ENCODE measurements around the gene RGMB.

RGMB gene

GRCh38 chr5:98768160-98768959, 5.1 kb upstream of the RGMB start:
- peak; percentile 70 for DNase-seq

DNA sequence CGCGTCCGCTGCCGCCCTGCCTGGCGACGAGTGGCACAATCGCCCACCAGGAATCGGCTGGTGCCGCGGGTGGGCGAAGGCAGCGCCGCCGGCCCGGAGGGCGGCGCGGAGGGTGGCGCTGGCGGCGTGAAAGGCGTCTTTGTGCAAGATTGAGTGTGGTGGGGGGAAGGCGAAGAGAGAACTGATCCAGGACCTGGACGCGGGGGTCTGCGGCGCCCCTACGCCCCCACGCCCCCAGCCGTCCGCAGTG, 4.6 kb upstream of the RGMB start:
- no peak for DNase-seq

- DNase-seq: peak; percentile 63
Observed at GRCh38 chr5:98769210-98769958, 4.1 kb upstream of the RGMB start.

GRCh38 chr5:98769959-98770208, 3.6 kb upstream of the RGMB start:
- DNase-seq: no peak

DNA sequence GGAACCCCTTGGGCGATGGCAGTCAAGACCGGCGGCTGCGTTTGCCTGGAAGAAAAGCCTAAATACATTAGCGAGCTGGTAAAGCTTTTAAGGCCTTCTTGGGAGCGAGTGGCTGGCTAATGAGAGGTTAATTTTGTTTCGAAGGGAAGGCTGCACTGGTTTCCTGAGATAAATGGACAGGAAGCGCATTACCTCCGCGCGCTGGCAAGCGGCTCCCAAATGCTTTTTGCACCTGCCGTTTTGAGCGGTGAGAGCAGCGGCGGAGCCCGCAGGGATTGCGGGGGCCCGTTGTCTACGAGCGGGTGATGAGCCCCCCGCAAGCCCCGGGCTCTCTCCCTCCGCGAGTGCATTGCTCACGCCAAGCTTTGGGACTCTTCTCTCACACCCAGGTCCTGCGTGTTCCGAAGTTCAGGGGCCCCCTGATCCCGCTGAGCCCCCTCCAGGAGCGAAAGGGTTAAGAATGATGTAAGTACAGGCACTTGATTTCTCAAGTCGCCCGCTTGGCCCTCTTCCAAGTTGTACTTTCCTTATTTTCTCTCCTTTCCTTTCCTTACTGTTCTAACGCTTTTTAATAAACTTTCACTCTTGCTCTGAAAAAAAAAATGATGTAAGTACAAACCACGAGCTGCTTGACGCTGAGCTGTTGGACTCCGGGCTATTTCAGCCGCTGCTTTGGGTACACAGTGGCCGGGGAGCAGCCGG, 3.1 kb upstream of the RGMB start:
- DNase-seq: peak; percentile 51

- DNase-seq: peak; percentile 46
Observed at GRCh38 chr5:98770911-98771322, 2.5 kb upstream of the RGMB start.

DNA sequence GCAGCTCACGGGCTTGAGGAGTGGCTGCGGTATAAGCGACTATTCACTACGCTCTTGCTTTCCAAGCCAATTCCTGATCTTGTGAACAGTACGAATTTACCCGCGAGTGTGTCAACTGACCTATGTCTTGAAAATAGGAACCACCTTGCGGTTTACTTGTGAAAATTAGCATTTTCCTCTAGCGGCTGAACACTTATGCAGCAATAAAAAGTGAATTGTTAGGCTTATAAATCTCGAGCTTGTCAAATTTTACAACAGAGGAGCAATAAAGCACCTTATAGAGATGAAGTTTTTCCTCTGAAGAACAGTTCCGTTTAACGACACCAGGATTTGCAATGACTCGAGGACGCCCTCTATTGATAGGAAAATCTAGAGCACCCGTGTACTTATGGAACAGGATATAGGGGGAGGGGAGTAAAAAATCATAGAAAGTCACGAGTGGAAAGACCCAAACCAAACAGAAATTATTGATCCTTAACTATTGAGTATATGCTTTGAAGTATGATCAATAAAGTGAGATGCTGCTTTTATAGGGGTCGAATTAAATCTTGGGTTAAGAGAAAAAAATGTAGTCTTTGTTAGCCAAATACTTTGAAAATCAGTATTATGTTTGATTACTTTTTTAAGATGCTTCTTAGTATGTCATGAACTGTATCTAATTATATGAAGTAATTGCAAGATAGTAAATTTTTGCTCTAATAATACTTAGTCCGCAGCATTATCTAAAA, 1.9 kb upstream of the RGMB start:
- peak; percentile 91 for DNase-seq

DNA sequence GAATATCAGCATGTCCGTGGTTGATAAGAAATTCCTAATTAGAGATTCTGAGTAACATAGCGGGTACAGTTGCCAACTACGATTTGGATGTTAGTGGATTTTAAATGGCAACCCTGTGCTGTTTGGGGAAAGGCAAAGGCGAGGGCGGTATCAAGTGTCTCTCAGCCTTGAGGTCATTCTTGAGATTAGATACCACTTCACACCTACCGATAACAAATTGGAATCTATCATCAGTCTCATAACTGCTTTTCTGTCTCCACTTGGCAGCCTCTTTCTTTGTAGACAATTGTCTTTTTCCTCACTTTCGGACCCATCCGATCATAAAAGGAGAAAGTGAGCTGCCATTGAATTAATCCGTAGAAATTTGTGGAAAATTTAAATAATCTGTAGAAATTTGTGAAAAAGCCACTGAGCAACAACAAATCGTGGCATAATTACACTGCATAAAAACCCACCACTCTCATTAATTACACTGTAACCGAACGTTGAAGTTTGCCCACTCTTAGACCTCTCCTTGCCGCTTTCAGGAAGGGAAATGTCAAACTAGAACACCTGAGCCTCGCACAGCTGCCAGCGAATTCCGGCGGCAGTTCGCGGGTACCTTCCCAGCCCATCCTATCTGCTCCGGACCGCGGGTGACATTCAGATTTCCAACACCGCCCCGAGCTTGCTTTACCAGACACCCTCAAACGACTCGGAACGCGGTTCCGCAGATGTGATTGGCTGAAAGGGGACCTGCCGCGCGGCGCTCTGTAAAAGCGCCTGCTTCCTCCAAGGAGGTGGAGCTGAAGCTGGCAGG, 849 bp upstream of the RGMB start:
- peak; percentile 85 for DNase-seq

GRCh38 chr5:98773214-98773463, 324 bp upstream of the RGMB start:
- no peak for DNase-seq

- peak; percentile 60 for DNase-seq
Observed at GRCh38 chr5:98774192-98775033, 950 bp downstream of the RGMB start.

- DNase-seq: peak; percentile 31
Observed at GRCh38 chr5:98775246-98776065, 2.0 kb downstream of the RGMB start.

GRCh38 chr5:98776066-98776705, 2.7 kb downstream of the RGMB start:
- peak; percentile 79 for DNase-seq

- no peak for DNase-seq
Observed at GRCh38 chr5:98777295-98777694, 3.8 kb downstream of the RGMB start.

- no peak for DNase-seq
Observed at GRCh38 chr5:98779264-98779877, 5.9 kb downstream of the RGMB start.

GRCh38 chr5:98780390-98780789, 6.9 kb downstream of the RGMB start:
- DNase-seq: no peak

DNA sequence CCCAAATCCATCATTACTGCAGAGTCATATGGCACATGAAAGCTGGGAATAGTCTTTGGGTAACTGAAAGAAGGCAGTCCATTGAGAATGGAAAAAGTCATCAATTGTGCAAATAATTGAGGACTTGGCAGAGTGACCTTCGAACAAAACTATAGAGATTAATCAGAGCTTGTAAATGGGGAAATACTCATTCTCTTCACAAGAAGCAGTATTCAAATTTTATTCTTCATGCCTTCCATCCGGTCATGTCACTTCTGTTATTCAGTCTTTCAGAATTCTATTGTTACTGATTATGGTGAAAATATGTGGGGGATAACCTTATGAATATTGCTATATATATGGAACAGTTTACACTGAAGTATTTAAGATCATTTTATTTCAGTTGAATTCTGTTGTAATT, 8.1 kb downstream of the RGMB start:
- DNase-seq: no peak

GRCh38 chr5:98781964-98782363, 8.5 kb downstream of the RGMB start:
- DNase-seq: no peak

DNA sequence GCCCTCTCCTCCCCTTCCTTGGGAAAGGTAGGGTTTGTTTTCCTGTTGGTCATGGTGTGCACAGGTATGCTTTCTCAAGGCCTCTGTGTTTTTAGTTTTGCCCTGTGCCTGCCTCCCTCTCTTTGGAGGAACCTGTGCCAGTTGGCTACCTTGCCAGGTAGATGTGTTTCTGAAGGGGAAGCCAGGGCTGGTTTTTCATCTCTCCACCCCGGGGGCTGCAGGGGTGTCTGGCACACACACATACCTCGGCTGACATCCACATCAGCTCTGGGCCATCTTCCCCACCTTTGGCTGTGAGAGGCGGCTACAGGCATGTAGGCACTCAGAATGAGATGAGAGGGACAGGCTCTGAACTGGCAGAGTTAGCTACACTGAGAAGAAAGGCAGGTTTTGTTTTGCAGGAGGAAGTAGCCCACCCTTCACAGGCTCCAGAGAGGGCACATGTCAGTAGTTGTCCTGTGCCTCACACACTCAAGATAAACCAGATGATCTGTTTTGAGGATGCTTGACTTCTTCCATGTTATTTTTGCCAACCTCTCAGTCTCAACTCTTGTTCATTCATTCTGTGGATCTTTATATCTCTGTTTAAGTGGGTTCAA, 9.7 kb downstream of the RGMB start:
- DNase-seq: no peak

GRCh38 chr5:98784411-98784810, 10.9 kb downstream of the RGMB start:
- no peak for DNase-seq

DNA sequence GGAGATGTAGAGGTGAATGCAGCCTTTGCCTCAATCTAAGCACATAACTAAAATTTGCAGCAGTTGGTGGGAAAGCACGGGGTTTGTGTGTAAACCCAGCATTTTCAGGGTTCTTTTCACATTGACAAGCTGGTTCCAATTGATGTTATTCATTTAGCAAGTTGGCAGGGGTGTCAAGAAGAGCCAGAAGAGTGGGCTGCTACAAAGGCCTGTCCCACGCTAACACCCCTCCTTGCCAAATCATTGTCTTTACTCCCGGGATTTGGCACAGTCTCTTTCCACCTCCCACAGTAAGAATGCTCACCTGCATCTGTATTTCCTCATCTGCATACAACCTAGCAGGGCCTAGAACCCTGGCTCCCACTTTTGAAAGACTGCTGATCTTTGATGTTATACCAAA, 11.8 kb downstream of the RGMB start:
- no peak for DNase-seq
